B cell (primary cell): ENCODE measurements around the gene FAAH.

Experiments
- EZH2 ChIP-seq: IDR thresholded peaks from 2 replicates; pipeline ENCODE4 v1.6.1; 2012; ENCODE audit warnings: borderline replicate concordance, low read depth, mild to moderate bottlenecking, moderate library complexity, low read length; ENCODE audit not compliant: insufficient read depth, poor library complexity, severe bottlenecking
- TF ChIP-seq, protein P1 (sequence below): fragments of 200-600 bp; IDR thresholded peaks from one replicate; pipeline ENCODE4 v1.8.0; 2022; ENCODE audit warnings: antibody characterized with exemption, mild to moderate bottlenecking

DNA sequence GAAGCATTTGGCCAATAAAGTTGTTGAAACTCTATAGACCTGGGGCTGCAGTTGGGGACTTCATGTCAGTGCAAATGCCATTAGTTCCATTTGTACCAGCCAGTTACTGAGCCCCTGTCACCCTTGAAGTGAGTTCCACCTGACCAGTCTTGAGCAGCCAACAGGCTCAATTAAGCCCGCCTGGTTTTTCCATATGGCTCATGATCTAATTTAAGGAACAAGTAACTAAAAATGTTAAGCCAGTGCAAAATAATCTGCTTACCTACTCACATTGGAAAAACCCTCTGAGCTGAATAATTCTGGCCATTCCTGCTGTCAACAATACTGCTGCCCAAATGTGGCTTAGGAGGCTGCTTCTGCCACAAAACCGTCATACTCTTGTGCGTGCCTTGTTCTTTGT lies 32.0 kb upstream of the FAAH start:
- TF ChIP-seq, protein P1, sequence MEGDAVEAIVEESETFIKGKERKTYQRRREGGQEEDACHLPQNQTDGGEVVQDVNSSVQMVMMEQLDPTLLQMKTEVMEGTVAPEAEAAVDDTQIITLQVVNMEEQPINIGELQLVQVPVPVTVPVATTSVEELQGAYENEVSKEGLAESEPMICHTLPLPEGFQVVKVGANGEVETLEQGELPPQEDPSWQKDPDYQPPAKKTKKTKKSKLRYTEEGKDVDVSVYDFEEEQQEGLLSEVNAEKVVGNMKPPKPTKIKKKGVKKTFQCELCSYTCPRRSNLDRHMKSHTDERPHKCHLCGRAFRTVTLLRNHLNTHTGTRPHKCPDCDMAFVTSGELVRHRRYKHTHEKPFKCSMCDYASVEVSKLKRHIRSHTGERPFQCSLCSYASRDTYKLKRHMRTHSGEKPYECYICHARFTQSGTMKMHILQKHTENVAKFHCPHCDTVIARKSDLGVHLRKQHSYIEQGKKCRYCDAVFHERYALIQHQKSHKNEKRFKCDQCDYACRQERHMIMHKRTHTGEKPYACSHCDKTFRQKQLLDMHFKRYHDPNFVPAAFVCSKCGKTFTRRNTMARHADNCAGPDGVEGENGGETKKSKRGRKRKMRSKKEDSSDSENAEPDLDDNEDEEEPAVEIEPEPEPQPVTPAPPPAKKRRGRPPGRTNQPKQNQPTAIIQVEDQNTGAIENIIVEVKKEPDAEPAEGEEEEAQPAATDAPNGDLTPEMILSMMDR = no peak
- TF ChIP-seq EZH2 = no peak
